Kidney (tissue), 14 donors: ENCODE results near the gene LAMA5. TPM values are rescaled to one million over a fixed set of nuclear protein-coding genes. Genes with fewer than 3 reads are reported as not detected.

Experiments
- DNase-seq, 5 donors: peaks; one replicate each; pipeline ENCODE4 v3.0.0-alpha.2; 2013 to 2020
- FAIRE-seq: peaks from 2 replicates; lab custom pipeline; 2012; peaks lifted over from hg19 to GRCh38; lab: Jason Lieb, UNC
- H3K27ac ChIP-seq, 2 donors: one replicate each; pipeline ENCODE4 v1.7.0; 2013; ENCODE audit warnings: low read depth in 2 of 2, low read length in 2 of 2, inconsistent platforms in 1 of 2
- H3K27me3 ChIP-seq: one replicate; pipeline ENCODE4 v1.7.1; 2013; ENCODE audit warnings: low read length, inconsistent platforms; ENCODE audit not compliant: control insufficient read depth, insufficient read depth
- H3K36me3 ChIP-seq, 3 donors: one replicate each; pipeline versions ENCODE4 v1.7.0 to v1.7.1; 2013; ENCODE audit warnings: low read length in 3 of 3, control low read depth in 1 of 3, inconsistent platforms in 1 of 3; ENCODE audit not compliant: insufficient read depth in 3 of 3, control insufficient read depth in 2 of 3
- H3K4me1 ChIP-seq, 3 donors: one replicate each; pipeline versions ENCODE4 v1.7.0 to v1.7.1; 2013; ENCODE audit warnings: low read length in 3 of 3, inconsistent platforms in 1 of 3, low read depth in 1 of 3; ENCODE audit not compliant: control insufficient read depth in 2 of 3, insufficient read depth in 2 of 3
- H3K4me3 ChIP-seq, 3 donors: one replicate each; pipeline versions ENCODE4 v1.7.0 to v1.8.1; 2013; ENCODE audit warnings: low read length in 3 of 3, control low read depth in 1 of 3, inconsistent platforms in 1 of 3
- H3K9ac ChIP-seq, 3 donors: one replicate each; pipeline versions ENCODE4 v1.7.0 to v1.7.1; 2013; ENCODE audit warnings: low read length in 3 of 3, control low read depth in 1 of 3, inconsistent platforms in 1 of 3
- H3K9me3 ChIP-seq, 3 donors: one replicate each; pipeline versions ENCODE4 v1.7.0 to v1.7.1; 2013; ENCODE audit warnings: low read length in 3 of 3, control low read depth in 1 of 3, inconsistent platforms in 1 of 3; ENCODE audit not compliant: control insufficient read depth in 2 of 3, insufficient read depth in 1 of 3
- CTCF ChIP-seq: IDR thresholded peaks from 3 replicates; pipeline ENCODE4 v1.5.1; 2012; ENCODE audit warnings: mild to moderate bottlenecking, moderate library complexity, borderline replicate concordance; ENCODE audit not compliant: insufficient read depth; ENCODE audit errors: extremely low read depth
- intact Hi-C: fragments of 100-400 bp; cut with DNase I; formaldehyde crosslinking; loops from one replicate; pipeline ENCODE4 v1.11.1; 2022
- polyA plus RNA-seq: library from polyadenylated mRNA; stranded (reverse); fragments of 350-450 nt; fragmentation: Illumina TruSeq; extraction: RNeasy Lipid Tissue Mini Kit (QIAGEN cat#74804); gene quantifications from one replicate; pipeline ENCODE4 v1.2.3, GENCODE V29; 2014; ENCODE audit warnings: low read depth, low replicate concordance; ENCODE audit not compliant: insufficient read depth
- total RNA-seq: library from RNA; stranded (reverse); fragmentation: NEBNext Ultra II Directional; extraction: Animal tissue kit (Norgen Biotek cat#: 25700); gene quantifications from one replicate; pipeline ENCODE4 v1.2.1, GENCODE V29; 2021
- donor health status: control.
- donor health status: control.
- donor health status: control.
- donor health status: control.
- donor health status: control.
- donor health status: DM: yes; HTN: yes; CAD: no.
- donor health status: Normal renal cell carcinoma (clear cell type).

LAMA5 gene
- total and polyA plus RNA-seq, 2 donors from 2014 or later, result 94.0 to 342 TPM

GRCh38 chr20:62402456-62403150 lies 35.5 kb upstream of the LAMA5 start:
- no peak for FAIRE-seq
- intact Hi-C loops, result no loop called here

GRCh38 chr20:62401331-62401779 lies 34.2 kb upstream of the LAMA5 start:
- no peak for TF ChIP-seq CTCF
- H3K4me3 ChIP-seq, result no peak overlapping the region
- H3K9ac ChIP-seq, result no peak overlapping the region
- DNase-seq, result no peak
- no peak overlapping the region for H3K27ac ChIP-seq
- no peaks in the 10 kb centered on the region for H3K36me3 ChIP-seq
- peaks cover 0 to 13% (median 9%) of the 10 kb centered on the region in 3 donors for H3K4me1 ChIP-seq
- no peaks in the 10 kb centered on the region for H3K9me3 ChIP-seq
- no peaks in the 10 kb centered on the region for H3K27me3 ChIP-seq
- FAIRE-seq, result no peak
- intact Hi-C loops, result no loop called here

More at GRCh38 chr20:62402456-62403150, 35.5 kb upstream of the LAMA5 start:
- no peak for TF ChIP-seq CTCF
- Histone ChIP-seq H3K9me3 (no peaks in the 10 kb centered on the region), H3K9ac (no peak overlapping the region), H3K4me1 (peaks cover 0 to 19% (median 11%) of the 10 kb centered on the region in 3 donors), H3K27ac (no peak overlapping the region), H3K4me3 (no peak overlapping the region), H3K36me3 (no peaks in the 10 kb centered on the region), H3K27me3 (no peaks in the 10 kb centered on the region)
- DNase-seq, result no peak

- Histone ChIP-seq H3K9me3 (no peaks in the 10 kb centered on the region), H3K27me3 (no peaks in the 10 kb centered on the region), H3K27ac (no peak overlapping the region), H3K36me3 (no peaks in the 10 kb centered on the region), H3K4me1 (peaks cover 0 to 5% (median 1%) of the 10 kb centered on the region in 3 donors), H3K4me3 (no peak overlapping the region), H3K9ac (no peak overlapping the region)
- intact Hi-C loops, result no loop called here
- DNase-seq (no peak), FAIRE-seq (no peak)
- TF ChIP-seq CTCF, result no peak
Observed at GRCh38 chr20:62400541-62400940, 33.4 kb upstream of the LAMA5 start.
